GM12878 (cell line): ENCODE results near the gene CRB2.

Experiments used
- EP300 ChIP-seq, 2 experiments: fragments of 150-350 bp in 1 of 2; IDR thresholded peaks; 2 replicates each; pipeline ENCODE4 v1.6.1; 2011 to 2012; ENCODE audit warnings: low read depth in 2 of 2, low read length in 2 of 2, borderline replicate concordance in 1 of 2, improper control_type of control experiment in 1 of 2, inconsistent platforms in 1 of 2; ENCODE audit not compliant: control insufficient read depth in 1 of 2
- EZH2 ChIP-seq: IDR thresholded peaks from 2 replicates; pipeline ENCODE4 v1.6.1; 2012; ENCODE audit warnings: low read depth, mild to moderate bottlenecking, control low read depth, inconsistent platforms, low read length, borderline replicate concordance; ENCODE audit not compliant: control insufficient read depth
- JUND ChIP-seq: IDR thresholded peaks from 2 replicates; pipeline ENCODE4 v1.6.1; 2012; ENCODE audit warnings: low read depth, mild to moderate bottlenecking, low read length, improper control_type of control experiment, moderate library complexity
- POLR2A ChIP-seq: IDR thresholded peaks from 2 replicates; pipeline ENCODE4 v1.6.1; 2011; ENCODE audit warnings: low read depth, mild to moderate bottlenecking, low read length
- RAD21 ChIP-seq: IDR thresholded peaks from 2 replicates; pipeline ENCODE4 v1.6.1; 2011; ENCODE audit warnings: mild to moderate bottlenecking, low read depth, low read length, moderate library complexity; ENCODE audit not compliant: insufficient read depth

DNA sequence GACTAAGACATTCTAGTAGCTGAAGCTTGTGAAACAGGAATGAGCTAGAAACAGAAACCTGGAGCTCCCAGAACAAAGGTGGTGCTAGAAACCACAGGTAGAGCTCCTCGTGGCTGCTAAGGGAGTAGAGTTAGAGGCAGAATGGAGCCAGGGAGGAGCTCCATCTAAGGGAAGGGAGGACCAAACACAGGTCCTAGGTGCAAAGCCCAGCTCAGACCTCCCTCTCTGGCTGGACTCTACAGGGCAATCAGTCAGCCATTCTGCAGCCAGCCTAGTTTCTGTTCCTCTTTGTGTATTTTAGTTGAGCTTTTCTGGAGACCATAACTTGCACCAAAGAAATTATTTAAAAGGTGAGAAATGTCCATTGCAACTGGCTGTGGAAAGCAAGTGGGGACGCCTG is 70.4 kb downstream of the CRB2 start:
- TF ChIP-seq RAD21 (no peak), EP300 (IDR thresholded peaks at IDR 0.05; ENCODE audit: borderline replicate concordance in 1 of 2, control insufficient read depth in 1 of 2, low read depth in 2 of 2, low read length in 2 of 2) (no peak), JUND (no peak), POLR2A (no peak), EZH2 (no peak)
